ENCODE measurements around the gene ALG14. TPM values are rescaled to one million over a fixed set of nuclear protein-coding genes. Genes with fewer than 3 reads are reported as not detected.

The ALG14 gene
- total and polyA plus RNA-seq, 11 donors = 0.56 to 4.7 (median 3.2) TPM

GRCh38 chr1:95108792-95109191 is 36.0 kb upstream of the ALG14 start:
- WGBS, 4 donors = 91 to 98% (median 95%) methylated on average over 2 of the region's 2 CpGs
- ATAC-seq (no peak), DNase-seq (no peak)
- no peaks in the 10 kb centered on the region for H3K36me3 ChIP-seq
- intact Hi-C loops (cut with DNase I) = no loop called here
- H3K9me3 ChIP-seq = no peaks in the 10 kb centered on the region
- H3K27me3 ChIP-seq = peaks cover 0 to 3% (median 0%) of the 10 kb centered on the region in 9 donors
- no peak overlapping the region for H3K27ac ChIP-seq
- no peak for TF ChIP-seq POLR2A (IDR thresholded peaks at IDR 0.05)
- TF ChIP-seq CTCF (IDR thresholded peaks at IDR 0.05) = no peak
- no peak overlapping the region for H3K4me3 ChIP-seq
- H3K4me1 ChIP-seq = no peaks in the 10 kb centered on the region

- TF ChIP-seq CTCF (IDR thresholded peaks at IDR 0.05) (no peak), POLR2A (IDR thresholded peaks at IDR 0.05) (no peak)
- Histone ChIP-seq H3K27ac (no peak overlapping the region), H3K36me3 (no peaks in the 10 kb centered on the region), H3K27me3 (peaks cover 0 to 11% (median 0%) of the 10 kb centered on the region in 9 donors), H3K4me3 (no peak overlapping the region), H3K4me1 (no peaks in the 10 kb centered on the region), H3K9me3 (no peaks in the 10 kb centered on the region)
- ATAC-seq (no peak), DNase-seq (no peak)
- intact Hi-C loops (cut with DNase I) = no loop called here
- WGBS, 4 donors = 75 to 85% (median 83%) methylated on average over 4 of the region's 4 CpGs
Measured at GRCh38 chr1:95098196-95098595, 25.4 kb upstream of the ALG14 start.

GRCh38 chr1:95097426-95097825 is 24.7 kb upstream of the ALG14 start:
- DNase-seq (no peak), ATAC-seq (no peak)
- TF ChIP-seq POLR2A (IDR thresholded peaks at IDR 0.05) = no peak
- no peak for TF ChIP-seq CTCF (IDR thresholded peaks at IDR 0.05)
- Histone ChIP-seq H3K4me3 (no peak overlapping the region), H3K36me3 (no peaks in the 10 kb centered on the region), H3K27me3 (peaks cover 0 to 8% (median 0%) of the 10 kb centered on the region in 9 donors), H3K27ac (no peak overlapping the region), H3K9me3 (no peaks in the 10 kb centered on the region), H3K4me1 (no peaks in the 10 kb centered on the region)
- WGBS, 4 donors = 87 to 94% (median 89%) methylated on average over 4 of the region's 4 CpGs
- intact Hi-C loops (cut with DNase I) = no loop called here

GRCh38 chr1:95096218-95096841 is 23.6 kb upstream of the ALG14 start:
- Histone ChIP-seq H3K27me3 (no peaks in the 10 kb centered on the region), H3K36me3 (no peaks in the 10 kb centered on the region), H3K27ac (no peak overlapping the region), H3K4me1 (no peaks in the 10 kb centered on the region), H3K4me3 (no peak overlapping the region), H3K9me3 (no peaks in the 10 kb centered on the region)
- intact Hi-C loops (cut with DNase I) = no loop called here
- DNase-seq (no peak), ATAC-seq (no peak)
- TF ChIP-seq POLR2A (IDR thresholded peaks at IDR 0.05) (no peak), CTCF (IDR thresholded peaks at IDR 0.05) (no peak)
- WGBS, 4 donors = 77 to 84% (median 82%) methylated on average over 6 of the region's 6 CpGs
